Medulla oblongata (tissue), 1 donor: Measurements from ENCODE around the gene ELAVL1.
"Not testable (repeated sequence)": the region's sequence is repeated elsewhere in the genome, so short reads cannot be mapped to it uniquely, and the experiment has no call there.

Source experiments
- DNase-seq: peaks from one replicate; pipeline ENCODE4 v3.0.0-alpha.2; 2015; ENCODE audit errors: extremely low spot score

The ELAVL1 gene

GRCh38 chr19:7924241-7924640, 81.2 kb downstream of the ELAVL1 start:
- no peak for DNase-seq

GRCh38 chr19:7923295-7924191, 81.9 kb downstream of the ELAVL1 start:
- DNase-seq, result no peak

GRCh38 chr19:7922836-7923195, 82.6 kb downstream of the ELAVL1 start:
- DNase-seq, result no peak

- DNase-seq, result no peak
These were observed 83.2 kb downstream of the ELAVL1 start for GRCh38 chr19:7921967-7922835.

- DNase-seq, result no peak
These were observed 84.0 kb downstream of the ELAVL1 start for GRCh38 chr19:7921302-7921966.

- DNase-seq, result peak; percentile 98
These were observed 84.7 kb downstream of the ELAVL1 start for GRCh38 chr19:7920519-7921301.

GRCh38 chr19:7919610-7920518, 85.6 kb downstream of the ELAVL1 start, which contains the start of gene SNAPC2:
TSS of gene SNAPC2 (plus strand) at chr19:7920338. CDS start at chr19:7920367, 29 bp downstream.
- peak; percentile 85 for DNase-seq

- DNase-seq, result no peak
These were observed 86.6 kb downstream of the ELAVL1 start for GRCh38 chr19:7918615-7919421.

- not testable (repeated sequence) for DNase-seq
These were observed 87.3 kb downstream of the ELAVL1 start for GRCh38 chr19:7918062-7918614.

- no peak for DNase-seq
These were observed 88.0 kb downstream of the ELAVL1 start for GRCh38 chr19:7917267-7918061.

- no peak for DNase-seq
These were observed 88.5 kb downstream of the ELAVL1 start for GRCh38 chr19:7916955-7917266.

GRCh38 chr19:7916103-7916954, 89.1 kb downstream of the ELAVL1 start:
- no peak for DNase-seq

- DNase-seq, result no peak
These were observed 90.0 kb downstream of the ELAVL1 start for GRCh38 chr19:7915250-7916102.

GRCh38 chr19:7914598-7915045, 90.8 kb downstream of the ELAVL1 start, which contains the start of gene TGFBR3L:
TSS of gene TGFBR3L (plus strand) at chr19:7914830.
- DNase-seq, result no peak

GRCh38 chr19:7914099-7914498, 91.3 kb downstream of the ELAVL1 start:
- DNase-seq, result no peak

- DNase-seq, result no peak
These were observed 91.8 kb downstream of the ELAVL1 start for GRCh38 chr19:7913652-7914051.
